Right lobe of liver (tissue), 4 donors: ENCODE data around the gene TSHZ3.

Experiments
- CTCF ChIP-seq, 4 donors: fragments of 200-600 bp in 3 of 4; fragments of 450-650 bp in 1 of 4; IDR thresholded peaks; one replicate each; pipeline versions ENCODE4 v1.5.1 to v1.8.0; 2016 to 2022; ENCODE audit warnings: antibody characterized with exemption in 4 of 4, mild to moderate bottlenecking in 2 of 4
- POLR2A ChIP-seq: fragments of 450-650 bp; IDR thresholded peaks from one replicate; pipeline ENCODE4 v1.6.1; 2017; ENCODE audit warnings: antibody characterized with exemption, mild to moderate bottlenecking
- donor health status: DM: no; HTN: no; CAD: no.
- donor health status: DM: no; HTN: no; CAD: no.
- donor health status: DM: no; HTN: yes; CAD: no.

GRCh38 chr19:31347828-31348392 is 1.3 kb downstream of the TSHZ3 start:
- TF ChIP-seq CTCF (IDR thresholded peaks at IDR 0.05) (no peak), POLR2A (no peak)
